ENCODE results near the gene HELZ. TPM values are rescaled to one million over a fixed set of nuclear protein-coding genes. Genes with fewer than 3 reads are reported as not detected.

The HELZ gene
- total and polyA plus RNA-seq, 2 donors (not counting 1 experiment from before 2014, with no cell fraction given): 18.9 to 28.1 TPM

DNA sequence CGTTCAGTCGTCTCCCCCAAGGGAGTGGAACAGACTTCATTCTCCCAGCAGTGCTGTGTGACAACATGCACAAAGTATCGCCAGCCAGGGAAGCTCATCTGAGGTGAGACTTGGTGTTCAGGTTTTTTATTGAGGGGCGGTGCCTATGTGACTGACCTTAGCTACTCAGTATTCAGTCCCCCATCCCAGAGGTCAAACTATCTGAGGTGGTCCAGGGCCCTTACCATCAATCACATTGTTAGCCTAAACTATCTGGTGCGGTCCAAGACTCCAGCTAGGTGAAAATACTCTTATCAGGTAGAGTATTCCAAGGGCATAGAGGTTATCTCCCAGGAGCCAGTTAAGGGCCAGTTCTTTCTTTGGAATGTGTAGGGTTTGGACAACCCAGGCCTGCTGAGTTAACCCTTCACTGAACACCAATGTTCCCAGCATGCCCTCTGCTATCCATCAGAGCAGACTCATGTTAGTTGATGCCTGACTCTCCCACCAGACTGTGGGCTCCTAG is 206.1 kb downstream of the HELZ start:
- peaks cover 8% of the 10 kb centered on the region for H3K27me3 ChIP-seq (ENCODE audit: control insufficient read depth, insufficient read depth, low read length)
- DNase-seq (ENCODE audit: low read depth in 2 of 2): no peak

DNA sequence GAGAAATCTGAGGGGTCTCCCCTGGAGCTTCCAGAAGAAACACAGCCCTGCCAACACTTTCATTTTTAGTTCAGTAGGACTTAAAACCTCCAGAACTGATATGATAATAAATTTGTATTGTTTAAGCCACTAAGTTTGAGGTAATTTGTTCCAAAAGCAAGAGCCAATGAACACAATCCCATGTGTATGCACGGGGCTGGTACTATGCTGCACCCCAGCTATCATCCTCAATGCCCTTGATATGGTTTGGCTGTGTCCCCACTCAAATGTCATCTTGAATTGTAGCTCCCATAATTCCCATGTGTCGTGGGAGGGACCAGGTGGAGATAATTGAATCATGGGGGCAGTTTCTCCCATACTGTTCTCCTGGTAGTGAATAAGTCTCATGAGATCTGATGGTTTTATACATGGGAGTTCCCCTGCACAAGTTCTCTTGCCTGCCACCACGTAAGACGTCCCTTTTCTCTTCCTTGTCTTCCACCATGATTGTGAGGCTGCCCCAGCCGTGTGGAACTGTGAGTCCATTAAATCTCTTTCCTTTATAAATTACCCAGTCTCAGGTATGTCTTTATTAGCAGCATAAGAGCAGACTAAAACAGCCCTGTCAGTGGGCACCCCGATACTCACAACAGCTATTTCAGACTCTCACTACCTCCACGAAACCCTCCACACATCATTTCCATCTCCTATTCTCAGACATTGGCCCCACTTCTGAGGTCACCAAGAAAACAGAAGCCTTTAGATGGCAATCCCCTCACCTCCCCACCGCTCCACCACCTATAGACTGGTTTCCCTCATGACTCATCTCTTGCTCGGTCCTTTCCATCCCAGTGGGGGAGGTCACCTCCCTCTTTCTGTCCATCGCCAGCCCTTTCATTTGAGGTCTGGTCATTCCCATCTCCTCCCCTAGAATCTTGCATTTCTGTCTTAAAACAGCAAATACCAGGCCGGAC is 209.6 kb downstream of the HELZ start:
- H3K9ac ChIP-seq (ENCODE audit: insufficient read depth, low read length): no peak overlapping the region
- no peaks in the 10 kb centered on the region for H3K36me3 ChIP-seq (ENCODE audit: control insufficient read depth, insufficient read depth, low read length)
- H3K4me1 ChIP-seq (ENCODE audit: control insufficient read depth, extremely low read depth, insufficient read depth, low read length): no peaks in the 10 kb centered on the region
- H4K20me1 ChIP-seq (ENCODE audit: control insufficient read depth, extremely low read depth, insufficient read depth, low read length): no peaks in the 10 kb centered on the region
- no peak for DNase-seq (ENCODE audit: low read depth in 2 of 2)
- H3K27me3 ChIP-seq (ENCODE audit: control insufficient read depth, insufficient read depth, low read length): peaks cover 3% of the 10 kb centered on the region
- no peak overlapping the region for H3K27ac ChIP-seq (ENCODE audit: insufficient read depth, low read length)
- no peaks in the 10 kb centered on the region for H3K9me3 ChIP-seq (ENCODE audit: control insufficient read depth, insufficient read depth, low read depth, low read length)
- no peak overlapping the region for H3K4me3 ChIP-seq (replicated peaks in 1 of 4; ENCODE audit: control extremely low read depth in 1 of 4, insufficient read depth in 1 of 4, low read depth in 3 of 4, low read length in 4 of 4)
- TF ChIP-seq, protein P1, sequence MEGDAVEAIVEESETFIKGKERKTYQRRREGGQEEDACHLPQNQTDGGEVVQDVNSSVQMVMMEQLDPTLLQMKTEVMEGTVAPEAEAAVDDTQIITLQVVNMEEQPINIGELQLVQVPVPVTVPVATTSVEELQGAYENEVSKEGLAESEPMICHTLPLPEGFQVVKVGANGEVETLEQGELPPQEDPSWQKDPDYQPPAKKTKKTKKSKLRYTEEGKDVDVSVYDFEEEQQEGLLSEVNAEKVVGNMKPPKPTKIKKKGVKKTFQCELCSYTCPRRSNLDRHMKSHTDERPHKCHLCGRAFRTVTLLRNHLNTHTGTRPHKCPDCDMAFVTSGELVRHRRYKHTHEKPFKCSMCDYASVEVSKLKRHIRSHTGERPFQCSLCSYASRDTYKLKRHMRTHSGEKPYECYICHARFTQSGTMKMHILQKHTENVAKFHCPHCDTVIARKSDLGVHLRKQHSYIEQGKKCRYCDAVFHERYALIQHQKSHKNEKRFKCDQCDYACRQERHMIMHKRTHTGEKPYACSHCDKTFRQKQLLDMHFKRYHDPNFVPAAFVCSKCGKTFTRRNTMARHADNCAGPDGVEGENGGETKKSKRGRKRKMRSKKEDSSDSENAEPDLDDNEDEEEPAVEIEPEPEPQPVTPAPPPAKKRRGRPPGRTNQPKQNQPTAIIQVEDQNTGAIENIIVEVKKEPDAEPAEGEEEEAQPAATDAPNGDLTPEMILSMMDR (conservative IDR thresholded peaks at IDR 0.05 in 1 of 2, IDR thresholded peaks at IDR 0.05 in 1 of 2; ENCODE audit: low read depth in 1 of 2, low read length in 2 of 2): no peak
- no peak for TF ChIP-seq EZH2 (IDR thresholded peaks at IDR 0.05; ENCODE audit: low read length, missing control alignments)
- H3K79me2 ChIP-seq (ENCODE audit: control insufficient read depth, insufficient read depth, low read length): no peaks in the 10 kb centered on the region
- H3K4me2 ChIP-seq (ENCODE audit: extremely low read depth, insufficient read depth, low read length): no peak overlapping the region
- H2AFZ ChIP-seq (ENCODE audit: low read length): no peak overlapping the region

More for the DNA sequence above, 206.1 kb downstream of the HELZ start:
- Histone ChIP-seq H3K4me3 (replicated peaks in 1 of 4; ENCODE audit: control extremely low read depth in 1 of 4, insufficient read depth in 1 of 4, low read depth in 3 of 4, low read length in 4 of 4) (no peak overlapping the region), H3K9ac (ENCODE audit: insufficient read depth, low read length) (no peak overlapping the region), H3K9me3 (ENCODE audit: control insufficient read depth, insufficient read depth, low read depth, low read length) (no peaks in the 10 kb centered on the region), H4K20me1 (ENCODE audit: control insufficient read depth, extremely low read depth, insufficient read depth, low read length) (no peaks in the 10 kb centered on the region), H3K36me3 (ENCODE audit: control insufficient read depth, insufficient read depth, low read length) (no peaks in the 10 kb centered on the region), H2AFZ (ENCODE audit: low read length) (no peak overlapping the region), H3K4me1 (ENCODE audit: control insufficient read depth, extremely low read depth, insufficient read depth, low read length) (no peaks in the 10 kb centered on the region), H3K79me2 (ENCODE audit: control insufficient read depth, insufficient read depth, low read length) (no peaks in the 10 kb centered on the region), H3K4me2 (ENCODE audit: extremely low read depth, insufficient read depth, low read length) (no peak overlapping the region), H3K27ac (ENCODE audit: insufficient read depth, low read length) (no peak overlapping the region)
- TF ChIP-seq, protein P1 (conservative IDR thresholded peaks at IDR 0.05 in 1 of 2, IDR thresholded peaks at IDR 0.05 in 1 of 2; ENCODE audit: low read depth in 1 of 2, low read length in 2 of 2): no peak
- TF ChIP-seq EZH2 (IDR thresholded peaks at IDR 0.05; ENCODE audit: low read length, missing control alignments): no peak

DNA sequence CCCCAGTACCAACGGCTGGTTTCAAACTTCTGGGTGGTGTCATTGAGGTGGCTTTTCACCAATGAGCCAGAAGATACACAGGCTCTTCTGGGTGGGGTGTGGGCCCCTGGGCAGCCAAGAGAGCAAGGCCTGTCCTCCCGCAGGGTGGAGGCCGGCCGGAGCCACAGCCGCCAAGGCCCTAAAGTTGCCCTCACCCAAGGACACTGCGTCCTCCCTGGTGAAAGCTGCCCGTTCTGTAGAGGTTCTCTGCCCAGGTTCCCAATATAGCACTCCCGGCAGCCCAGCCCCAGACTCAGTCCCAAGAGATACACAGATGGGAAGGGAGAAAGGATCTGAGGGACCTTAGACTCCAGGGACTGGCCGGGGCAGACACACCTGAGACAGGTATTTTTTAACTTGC is 211.4 kb downstream of the HELZ start:
- no peak overlapping the region for H3K27ac ChIP-seq (ENCODE audit: insufficient read depth, low read length)
- H3K36me3 ChIP-seq (ENCODE audit: control insufficient read depth, insufficient read depth, low read length): no peaks in the 10 kb centered on the region
- H3K79me2 ChIP-seq (ENCODE audit: control insufficient read depth, insufficient read depth, low read length): no peaks in the 10 kb centered on the region
- no peak overlapping the region for H3K4me3 ChIP-seq (replicated peaks in 1 of 4; ENCODE audit: control extremely low read depth in 1 of 4, insufficient read depth in 1 of 4, low read depth in 3 of 4, low read length in 4 of 4)
- TF ChIP-seq EZH2 (IDR thresholded peaks at IDR 0.05; ENCODE audit: low read length, missing control alignments): no peak
- TF ChIP-seq, protein P1 (conservative IDR thresholded peaks at IDR 0.05 in 1 of 2, IDR thresholded peaks at IDR 0.05 in 1 of 2; ENCODE audit: low read depth in 1 of 2, low read length in 2 of 2): no peak
- no peak overlapping the region for H2AFZ ChIP-seq (ENCODE audit: low read length)
- no peaks in the 10 kb centered on the region for H3K4me1 ChIP-seq (ENCODE audit: control insufficient read depth, extremely low read depth, insufficient read depth, low read length)
- no peak overlapping the region for H3K4me2 ChIP-seq (ENCODE audit: extremely low read depth, insufficient read depth, low read length)
- H3K9me3 ChIP-seq (ENCODE audit: control insufficient read depth, insufficient read depth, low read depth, low read length): no peaks in the 10 kb centered on the region
- H4K20me1 ChIP-seq (ENCODE audit: control insufficient read depth, extremely low read depth, insufficient read depth, low read length): no peaks in the 10 kb centered on the region
- peaks cover 3% of the 10 kb centered on the region for H3K27me3 ChIP-seq (ENCODE audit: control insufficient read depth, insufficient read depth, low read length)
- no peak for DNase-seq (ENCODE audit: low read depth in 2 of 2)
- no peak overlapping the region for H3K9ac ChIP-seq (ENCODE audit: insufficient read depth, low read length)

Data from fibroblast of lung (primary cell).